Islet precursor cell (in vitro differentiated cells): ENCODE measurements around the gene CCDC86.
A peak's percentile ranks its signal among the peaks of the same experiment; 100 is the strongest.

Experiments used
- DNase-seq: peaks from one replicate; pipeline ENCODE4 v3.0.0-alpha.2; 2018

The CCDC86 gene

DNA sequence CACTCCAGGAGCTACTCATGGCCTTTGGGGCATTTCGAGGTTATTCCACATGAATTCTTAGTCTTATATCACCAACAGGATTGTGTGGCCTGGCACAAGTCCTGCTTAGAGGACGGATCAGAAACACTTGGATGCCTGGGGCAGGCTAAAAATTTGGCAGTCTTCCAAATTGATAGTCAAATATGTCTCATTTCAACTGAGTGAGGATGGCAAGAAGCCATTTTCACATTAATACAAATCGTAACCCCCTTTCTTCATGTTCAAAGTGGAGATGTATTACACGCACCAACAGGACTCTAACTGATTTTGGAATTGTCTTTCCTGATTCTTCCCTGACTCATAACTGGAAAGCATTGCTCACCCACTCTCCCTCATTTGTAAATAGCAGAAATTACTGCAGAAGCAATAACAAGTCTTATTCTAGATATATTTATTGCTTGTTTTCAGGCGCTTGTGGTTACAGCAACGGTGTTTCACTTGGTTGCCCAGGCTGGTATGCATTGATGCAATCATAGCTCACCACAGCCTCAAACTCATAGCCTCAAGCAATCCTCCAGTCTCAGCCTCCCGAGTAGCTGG, 10.3 kb upstream of the CCDC86 start:
- DNase-seq: no peak

DNA sequence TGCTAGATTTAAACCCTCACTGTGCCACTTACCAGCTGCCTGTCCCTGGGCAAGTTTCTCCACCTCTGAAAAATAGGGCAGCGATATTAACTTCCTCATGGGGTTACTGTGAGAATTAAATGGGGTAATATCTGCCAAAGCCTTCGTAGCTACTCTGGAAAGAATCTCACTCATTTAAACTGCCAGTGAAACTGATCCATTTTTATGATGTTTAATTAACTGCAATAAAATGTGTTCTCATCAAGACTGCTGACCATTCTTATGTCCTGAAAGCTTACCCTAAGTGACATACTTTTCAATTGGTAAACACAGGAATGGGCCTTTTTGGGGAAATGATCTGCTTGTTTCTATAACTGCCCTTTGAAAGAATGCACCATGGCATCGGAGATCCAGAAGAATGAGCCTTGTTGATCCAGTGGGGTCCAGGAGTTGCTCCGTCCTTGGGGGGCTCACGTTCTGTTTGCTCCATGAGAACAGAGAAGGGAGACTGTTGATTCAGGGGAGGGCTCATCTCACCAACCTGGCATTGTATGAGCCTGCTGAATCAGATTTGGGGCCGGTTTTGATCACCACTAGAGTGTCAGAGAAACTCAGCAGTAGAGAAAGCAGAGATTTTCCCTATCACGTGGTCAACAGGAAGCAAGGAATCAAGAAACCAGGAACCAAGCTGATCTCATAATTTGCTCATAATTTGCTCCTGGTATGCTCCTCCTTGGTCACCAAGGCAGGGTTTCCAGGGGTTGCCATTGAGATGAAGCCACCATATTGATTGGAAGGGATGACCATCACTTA, 7.0 kb upstream of the CCDC86 start:
- DNase-seq: no peak

DNA sequence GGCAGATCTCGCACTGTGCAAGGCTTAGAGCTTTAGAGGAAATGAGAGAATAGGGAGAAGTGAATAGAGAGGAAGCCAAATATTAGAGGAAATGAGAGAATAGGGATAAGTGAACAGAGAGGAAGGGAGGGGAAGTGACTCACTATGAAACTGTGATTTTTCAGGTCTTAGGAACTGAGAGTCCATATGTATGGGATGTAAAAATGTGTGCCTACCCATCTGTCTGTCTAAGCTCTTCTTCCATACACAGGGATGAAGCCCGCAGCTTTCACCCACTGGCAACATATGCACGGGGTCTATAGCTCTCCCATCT, 6.4 kb upstream of the CCDC86 start:
- DNase-seq: no peak

DNA sequence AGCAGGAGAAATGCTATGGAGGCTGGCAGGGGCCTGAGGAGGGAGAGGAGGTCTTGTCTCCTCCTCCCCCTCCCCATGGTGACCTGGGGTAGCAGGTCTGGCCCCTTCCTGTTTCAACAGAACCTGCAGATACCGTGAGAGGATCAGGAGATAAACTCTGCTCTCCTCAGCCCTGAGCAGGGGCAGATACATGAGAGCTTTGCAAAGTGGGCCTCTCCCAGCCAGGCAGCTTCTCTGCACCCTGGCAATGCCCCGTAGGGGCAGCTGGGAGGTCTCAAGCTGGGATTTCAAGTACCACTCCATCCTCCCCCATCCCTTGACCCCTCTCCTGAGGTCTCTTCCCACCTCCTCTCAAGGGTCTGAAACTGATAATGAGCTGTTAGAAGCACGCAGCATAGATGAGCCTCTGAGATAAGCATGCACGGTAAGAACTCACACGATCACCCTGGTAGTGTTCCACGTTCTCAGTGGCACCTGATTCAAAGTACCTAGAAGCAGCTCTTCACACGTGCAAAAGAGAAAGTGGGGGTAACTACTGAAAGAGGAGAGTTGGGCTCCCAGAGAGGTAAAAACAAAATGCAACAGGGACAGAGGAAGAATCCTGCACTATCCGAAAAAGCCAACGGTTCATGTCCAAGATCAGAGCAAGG, 4.9 kb upstream of the CCDC86 start:
- DNase-seq: no peak

DNA sequence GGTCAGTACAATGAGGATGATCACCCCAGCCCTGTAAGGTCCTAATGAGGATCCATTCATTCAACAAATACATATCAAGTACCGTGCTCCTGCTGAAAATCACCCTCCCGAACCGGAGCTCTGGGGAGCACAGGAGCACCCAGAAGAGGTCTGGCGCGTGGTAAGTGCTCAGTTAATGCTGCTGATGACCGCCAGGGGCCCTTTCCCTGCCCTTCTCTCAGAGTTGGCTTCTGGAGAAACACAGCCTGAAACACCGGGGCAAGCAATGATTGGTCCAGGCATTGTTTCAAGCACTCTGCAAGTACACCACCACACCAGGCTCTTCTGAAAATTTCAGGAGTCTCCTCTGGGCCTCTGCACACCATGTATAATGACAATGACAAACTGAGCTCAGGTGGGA, 3.8 kb upstream of the CCDC86 start:
- DNase-seq: peak; percentile 68

DNA sequence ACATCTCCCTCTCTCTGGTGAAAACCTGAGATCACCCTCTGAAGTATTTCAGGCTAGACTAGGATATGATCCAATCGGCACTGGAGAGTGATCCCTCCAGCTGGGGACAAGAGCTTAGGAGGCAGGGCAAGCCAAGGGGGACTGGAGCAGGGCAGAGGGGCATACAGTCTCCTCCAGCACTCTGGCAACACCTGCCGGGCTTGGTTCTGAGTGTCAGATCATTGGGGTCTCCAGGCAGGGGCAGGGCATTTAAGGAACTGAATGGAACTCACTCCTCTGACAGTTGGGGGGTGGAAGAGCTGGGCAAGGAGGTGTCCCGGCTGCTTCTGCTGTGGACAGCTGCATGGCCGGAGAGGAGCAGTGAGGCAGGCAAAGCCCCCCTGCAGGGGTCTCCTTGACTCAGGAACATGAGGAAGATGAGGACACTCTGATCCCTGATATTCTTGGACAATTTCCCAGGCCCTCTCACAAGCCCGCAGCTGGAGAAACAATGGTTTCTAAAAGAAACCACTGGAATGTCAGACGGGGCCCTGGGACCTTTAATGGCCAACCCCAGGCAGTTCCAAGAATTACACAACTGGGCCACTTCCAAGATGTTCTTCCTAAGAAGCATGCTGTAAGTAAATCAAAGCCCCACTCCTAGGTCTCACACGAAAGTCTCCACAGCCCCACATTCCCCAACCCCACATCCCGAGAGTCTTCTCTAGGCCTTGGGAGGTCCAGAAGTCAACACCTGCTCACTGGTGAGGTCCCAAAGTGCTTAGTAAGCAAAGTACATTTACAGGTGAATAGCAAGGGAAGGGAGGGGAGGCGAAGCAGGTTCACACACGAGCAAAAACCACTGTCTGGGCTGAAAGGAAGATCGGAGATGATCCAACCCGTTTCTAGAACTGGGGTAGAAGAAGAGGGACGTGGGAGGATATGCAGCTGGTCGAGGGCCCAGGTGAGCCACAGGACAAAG, 1.2 kb upstream of the CCDC86 start:
- no peak for DNase-seq

DNA sequence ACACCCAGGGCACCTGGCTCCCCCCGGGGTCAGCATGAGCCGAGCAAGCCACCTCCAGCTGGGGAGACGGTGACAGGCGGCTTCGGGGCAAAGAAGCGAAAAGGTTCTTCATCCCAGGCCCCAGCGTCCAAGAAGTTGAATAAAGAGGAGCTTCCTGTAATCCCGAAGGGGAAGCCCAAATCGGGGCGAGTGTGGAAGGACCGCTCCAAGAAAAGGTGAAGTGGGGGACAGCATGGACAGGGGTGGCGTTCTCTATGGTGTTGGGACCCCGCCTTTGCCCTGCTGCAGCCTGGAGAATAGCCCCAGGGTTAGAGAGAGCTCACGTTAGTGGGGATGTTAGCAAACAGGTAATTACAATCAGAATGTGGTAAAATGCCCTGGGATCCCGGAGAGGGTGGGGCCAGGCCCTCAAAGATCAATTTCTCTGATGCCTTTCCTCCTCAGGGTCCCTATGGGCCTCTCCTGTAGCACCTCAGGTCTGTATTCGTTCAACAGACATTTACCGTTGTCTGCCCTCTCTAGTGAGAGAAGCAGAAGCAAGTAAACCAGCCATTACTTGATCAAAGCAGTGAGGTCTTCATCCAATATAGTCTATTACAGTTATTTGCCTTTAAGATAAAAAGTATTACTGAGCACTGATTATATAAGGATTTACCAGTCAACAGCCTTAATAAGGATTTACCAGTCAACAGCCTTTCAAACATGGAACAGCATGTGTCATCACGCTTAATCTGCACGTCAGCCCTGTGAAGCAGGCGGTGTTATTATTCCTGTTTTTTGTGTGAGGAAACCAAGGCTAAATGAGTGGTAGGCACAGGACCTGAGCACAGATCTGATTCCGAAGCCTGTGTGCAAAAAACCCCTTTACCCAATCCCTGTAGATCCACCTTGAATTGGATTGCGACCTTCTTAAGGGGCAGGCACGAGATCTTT, 1.0 kb downstream of the CCDC86 start:
- DNase-seq: no peak

DNA sequence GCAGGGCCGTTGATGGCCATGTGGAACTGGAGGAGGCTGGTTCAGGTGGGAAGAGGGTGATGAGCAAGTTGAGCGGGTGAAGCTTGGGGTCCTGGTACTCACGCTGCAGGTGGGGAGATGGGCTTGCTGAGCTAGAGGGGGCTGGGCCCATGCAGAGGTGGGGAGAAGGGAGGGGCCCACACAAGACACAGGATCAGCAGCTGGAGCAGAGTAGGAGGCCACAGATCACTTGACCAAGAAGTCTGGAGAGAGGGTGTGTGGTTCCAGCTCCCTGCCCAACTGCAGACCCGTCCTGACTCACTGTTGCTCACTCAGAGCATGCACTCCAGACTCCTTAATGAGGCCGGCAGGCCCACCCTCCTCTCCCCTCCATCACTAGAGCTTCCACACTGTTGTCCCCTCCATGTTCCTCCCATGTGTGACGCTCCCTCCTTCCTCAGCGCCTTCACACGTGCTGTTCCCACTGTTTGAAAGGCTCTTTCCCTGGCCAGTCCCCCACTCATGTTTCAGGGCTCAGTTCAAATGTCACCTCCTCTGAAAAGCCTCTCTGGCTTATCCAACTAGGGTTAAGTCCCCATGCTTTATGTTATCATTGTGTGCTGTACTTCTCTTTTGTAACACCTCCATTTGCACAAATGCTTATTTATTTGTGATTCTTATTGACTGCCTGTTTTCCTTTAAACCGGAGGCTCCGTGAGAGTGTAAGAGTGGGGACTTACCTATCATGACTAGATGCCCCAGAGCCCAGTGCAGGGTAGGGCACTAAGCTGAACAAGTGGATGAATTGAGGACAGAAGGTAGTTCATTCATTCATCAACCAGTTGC, 2.3 kb downstream of the CCDC86 start:
- no peak for DNase-seq

DNA sequence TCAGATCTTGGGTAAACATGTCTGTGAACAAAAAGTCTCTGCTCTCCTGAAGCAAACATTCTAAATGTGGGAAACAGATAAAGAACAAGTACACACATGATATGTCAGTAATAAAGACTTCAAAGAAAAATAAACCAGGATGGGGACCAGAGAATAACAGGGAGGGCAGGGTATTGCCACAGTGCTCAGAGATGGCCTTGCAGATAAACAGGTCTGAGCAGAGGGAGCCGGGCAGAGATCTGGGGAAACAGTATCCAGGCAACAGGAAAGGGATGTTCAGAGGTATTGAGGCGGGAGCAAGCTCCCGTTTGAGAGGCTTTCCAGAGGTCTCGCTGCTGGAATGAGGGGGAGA, 2.9 kb downstream of the CCDC86 start:
- no peak for DNase-seq

DNA sequence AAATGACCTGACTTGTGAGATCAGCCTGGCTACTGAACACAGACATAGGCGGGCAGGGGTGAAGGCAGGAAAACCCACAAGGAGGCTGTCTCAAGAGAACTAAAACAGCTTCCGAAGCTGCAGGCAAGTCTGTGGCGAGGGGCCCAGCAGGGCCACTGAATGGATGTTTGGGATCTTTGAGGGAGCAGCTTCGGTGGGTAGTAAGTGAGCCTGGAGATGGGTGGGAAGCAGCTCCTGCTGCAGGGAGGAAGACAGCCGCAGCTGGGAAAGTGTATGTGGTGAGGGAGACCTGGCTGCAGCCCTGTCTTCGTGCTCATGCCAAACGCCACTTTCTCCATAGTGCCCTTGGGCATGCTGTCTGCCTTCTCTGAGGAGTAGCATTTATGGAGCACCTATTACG, 3.4 kb downstream of the CCDC86 start:
- no peak for DNase-seq

DNA sequence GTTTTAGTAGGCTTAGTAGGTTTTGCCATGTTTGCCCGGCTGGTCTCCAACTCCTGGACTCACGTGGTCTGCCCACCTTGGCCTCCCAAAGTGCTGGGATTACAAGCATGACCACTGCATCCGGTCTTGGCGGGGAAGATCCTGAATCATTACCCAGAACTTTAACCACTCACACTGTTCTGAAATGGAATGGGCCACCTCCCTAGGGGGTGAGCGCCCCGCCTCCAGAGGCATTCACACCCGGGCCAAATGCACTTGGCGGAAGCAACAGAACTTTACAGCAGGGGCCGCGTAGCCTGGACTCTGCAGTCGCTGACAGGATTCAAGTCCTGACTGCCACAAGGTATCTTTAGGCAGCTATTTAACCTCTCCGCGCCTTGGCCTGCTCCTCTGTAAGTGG, 5.4 kb downstream of the CCDC86 start:
- DNase-seq: no peak

DNA sequence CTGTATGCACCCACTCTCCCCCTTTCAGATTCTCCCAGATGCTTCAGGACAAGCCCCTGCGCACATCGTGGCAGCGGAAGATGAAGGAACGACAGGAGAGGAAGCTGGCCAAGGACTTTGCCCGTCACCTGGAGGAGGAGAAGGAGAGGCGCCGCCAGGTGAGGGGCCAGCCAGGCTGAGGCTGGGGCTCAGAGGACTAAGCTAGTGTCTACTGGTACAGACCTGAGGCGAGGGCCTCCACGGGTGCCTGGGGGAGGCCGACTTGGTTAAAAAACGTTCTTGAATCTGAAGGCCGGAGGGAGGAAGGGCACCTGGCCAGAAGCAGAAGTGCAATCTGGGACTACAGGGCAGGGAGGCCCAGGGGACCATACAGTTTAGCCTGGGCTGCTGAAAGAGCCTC, 6.0 kb downstream of the CCDC86 start:
- DNase-seq: no peak

DNA sequence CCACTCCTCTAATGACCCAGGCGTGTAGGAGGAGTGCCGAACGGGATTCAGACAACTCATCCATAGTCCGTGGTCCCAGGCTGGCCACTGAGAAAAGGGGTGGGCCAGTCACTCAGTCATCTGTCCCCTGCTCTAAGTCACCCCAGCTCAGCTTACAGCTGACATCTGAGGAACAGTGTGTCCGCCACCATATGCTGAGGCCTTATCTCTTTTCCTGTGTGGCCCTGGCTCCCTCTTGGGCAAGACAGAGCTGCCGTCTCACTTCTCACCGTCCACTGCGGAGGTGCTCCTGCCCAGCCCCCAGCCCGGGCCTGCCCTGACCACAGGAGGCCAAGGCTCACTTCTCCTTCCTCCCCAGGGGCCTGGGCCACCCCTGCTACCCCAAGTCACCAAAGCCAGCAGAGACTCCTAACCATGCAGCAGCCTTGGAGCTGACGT, 6.8 kb downstream of the CCDC86 start:
- DNase-seq: no peak

DNA sequence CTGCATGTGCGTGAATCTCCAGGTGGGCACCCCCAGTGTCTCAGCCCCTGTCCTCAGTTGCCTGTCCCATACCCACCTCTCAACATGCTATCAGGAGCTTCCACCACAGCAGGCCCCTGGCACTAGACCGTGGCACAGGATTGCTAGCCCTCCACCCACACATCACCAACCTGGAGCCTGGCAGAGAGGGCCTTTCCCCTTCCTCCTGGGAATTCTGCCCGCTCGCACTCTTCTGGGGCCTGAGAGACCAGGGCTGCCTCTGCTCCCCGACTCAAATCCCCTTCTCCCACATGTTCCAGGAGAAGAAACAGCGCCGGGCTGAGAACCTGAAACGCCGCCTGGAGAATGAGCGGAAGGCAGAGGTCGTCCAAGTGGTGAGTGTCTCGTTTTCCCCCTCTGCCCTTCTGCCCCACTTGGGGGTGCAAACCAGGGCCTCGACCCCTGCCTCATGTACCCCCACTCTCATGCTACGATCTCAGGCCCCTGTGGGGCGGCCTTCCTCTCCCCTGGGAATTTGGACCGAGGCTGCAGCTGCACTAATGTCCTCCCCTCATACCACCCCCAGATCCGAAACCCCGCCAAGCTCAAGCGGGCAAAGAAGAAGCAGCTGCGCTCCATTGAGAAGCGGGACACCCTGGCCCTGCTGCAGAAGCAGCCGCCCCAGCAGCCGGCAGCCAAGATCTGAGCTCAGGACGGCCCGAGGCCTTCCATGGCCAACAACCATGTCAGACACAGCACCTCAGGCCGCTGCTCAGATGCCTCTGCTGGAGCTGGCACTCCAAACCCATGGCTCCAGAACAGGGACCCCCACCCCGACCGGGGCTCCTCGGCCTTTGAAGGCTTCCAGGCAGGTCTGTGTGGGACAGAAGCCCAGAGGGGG, 8.0 kb downstream of the CCDC86 start:
- no peak for DNase-seq

DNA sequence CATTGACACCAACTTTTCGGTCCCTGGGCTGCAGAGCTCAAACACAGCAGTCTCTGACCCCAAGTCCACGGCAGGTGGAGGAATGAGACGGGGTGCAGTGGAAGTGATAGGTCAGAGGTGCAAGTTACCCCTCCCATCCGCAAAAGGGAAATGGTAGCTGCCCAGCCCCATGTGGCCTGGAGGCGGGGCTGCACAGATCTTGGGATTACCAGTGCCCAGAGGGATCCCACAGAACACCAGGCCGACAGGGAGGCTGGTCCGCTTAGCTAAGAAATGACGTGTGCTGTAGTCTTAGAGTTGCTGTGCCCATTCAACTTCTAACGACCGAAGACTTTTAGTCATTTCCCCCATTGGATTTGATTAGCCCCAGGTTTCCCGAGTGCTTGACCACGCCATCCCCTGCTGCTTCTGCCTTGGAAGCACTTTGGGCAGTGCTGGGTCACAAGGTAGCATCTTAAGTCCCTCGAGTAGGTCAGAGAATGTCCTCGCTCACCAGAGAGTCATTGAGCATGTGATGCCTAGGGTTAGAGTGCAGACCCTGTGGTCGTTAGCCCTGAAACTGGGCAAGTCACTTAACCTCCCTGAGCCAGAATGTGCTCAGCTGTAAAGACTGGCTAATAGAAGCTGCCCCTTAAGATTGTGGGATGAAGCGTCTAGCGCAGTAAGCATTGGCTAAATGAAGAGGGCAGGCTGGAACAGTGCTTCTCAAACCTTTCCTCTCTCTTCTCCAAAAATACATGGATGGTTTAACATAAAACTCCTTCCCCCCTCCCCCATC, 9.6 kb downstream of the CCDC86 start:
- DNase-seq: no peak

DNA sequence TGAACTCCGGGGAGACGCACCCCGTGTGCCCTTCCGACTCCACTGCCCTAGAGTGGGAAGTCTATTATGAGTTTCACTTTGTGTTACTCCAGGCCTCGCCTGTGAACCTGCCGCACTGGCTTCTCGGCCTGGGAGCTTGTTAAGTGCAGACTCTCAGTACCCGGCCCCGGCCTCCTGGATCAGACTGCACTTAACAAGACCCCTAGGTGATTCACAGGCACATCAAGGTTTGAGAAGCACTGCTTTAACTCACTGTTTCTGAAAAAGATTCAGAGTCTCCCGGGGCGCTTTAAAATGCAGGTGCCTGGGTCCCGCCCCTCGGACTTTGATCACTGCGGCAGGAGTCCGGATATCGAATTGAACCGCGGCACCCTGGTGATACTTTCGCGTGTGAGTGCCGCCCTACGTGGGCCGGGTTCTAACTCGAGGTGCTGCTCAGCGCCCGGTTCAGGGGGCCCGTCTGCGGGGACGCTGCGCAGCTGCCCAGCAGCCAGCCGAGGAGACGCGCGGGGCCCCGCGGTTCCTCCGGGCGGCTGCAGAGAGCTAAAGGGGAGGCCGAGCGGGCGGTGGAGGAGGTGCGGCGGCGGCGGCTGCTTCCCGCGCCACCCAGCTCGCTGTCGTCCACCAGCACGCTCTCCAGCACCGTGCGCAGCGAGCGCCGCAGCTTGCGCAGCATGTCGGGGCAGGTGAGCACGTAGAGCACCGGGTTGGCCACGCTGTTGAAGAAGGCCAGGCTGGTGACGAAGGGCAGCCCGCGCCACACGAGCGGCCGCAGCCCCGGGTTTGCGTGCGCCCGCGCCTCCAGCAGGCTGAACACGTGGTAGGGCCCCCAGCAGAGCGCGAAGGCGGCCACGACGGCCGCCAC, 10.4 kb downstream of the CCDC86 start:
- DNase-seq: no peak

DNA sequence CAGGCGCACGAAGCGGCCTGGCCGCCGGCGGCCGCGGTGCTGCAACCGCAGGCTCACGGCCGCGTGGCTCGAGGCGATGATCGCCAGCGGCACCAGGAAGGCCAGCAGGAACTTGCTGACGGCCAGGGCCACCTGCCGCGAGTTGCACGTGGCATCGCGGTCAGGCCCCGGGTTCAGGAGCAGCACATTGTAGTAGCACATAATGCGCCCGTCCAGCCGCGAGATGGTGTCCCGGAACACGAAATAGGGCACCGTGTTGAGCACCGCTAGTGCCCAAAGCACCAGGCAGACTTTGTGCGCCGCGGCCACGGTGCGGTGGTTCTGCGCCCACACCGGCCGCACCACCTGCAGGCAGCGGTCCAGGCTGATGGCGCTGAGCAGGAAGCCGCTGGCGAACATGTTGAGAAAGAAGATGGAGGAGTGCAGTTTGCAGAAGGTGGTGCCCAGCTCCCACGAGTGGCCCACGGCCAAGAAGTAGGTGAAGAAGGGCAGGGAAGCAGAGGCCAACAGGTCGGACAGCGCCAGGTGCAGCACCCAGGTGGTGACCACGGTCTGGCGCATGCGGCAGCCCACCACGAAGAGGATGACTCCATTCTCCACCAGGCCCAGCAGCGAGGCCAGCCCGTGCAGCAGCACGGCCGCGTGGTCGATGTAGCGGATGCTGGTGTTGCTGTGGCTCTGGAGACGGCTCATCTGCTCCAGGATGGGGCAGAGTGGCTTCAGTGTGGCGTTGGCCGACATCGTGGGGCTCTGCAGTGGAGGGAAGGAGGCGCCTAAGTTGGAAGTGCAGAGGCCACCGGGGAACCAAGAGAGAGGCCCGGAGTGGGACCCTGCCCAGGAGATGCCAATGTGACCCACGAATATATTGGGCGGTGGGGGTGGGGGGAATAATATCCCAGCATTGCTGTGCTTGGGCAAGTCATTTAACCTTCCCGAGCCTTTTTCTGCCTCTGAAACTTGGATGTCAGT, 11.4 kb downstream of the CCDC86 start:
- no peak for DNase-seq
